H1 (cell line): Measurements from ENCODE around the gene GBE1. TPM values are rescaled to one million over a fixed set of nuclear protein-coding genes. Genes with fewer than 3 reads are reported as not detected.

Experiments
- CBX5 ChIP-seq: fragments of 300-800, 300-1000 bp; sonication (generic); IDR thresholded peaks from 2 replicates; pipeline ENCODE4 v1.7.1; 2016; ENCODE audit warnings: antibody characterized with exemption, low read length, low read depth
- HDAC6 ChIP-seq: IDR thresholded peaks from one replicate; pipeline ENCODE4 v1.7.1; 2012; ENCODE audit warnings: low read depth, mild to moderate bottlenecking, inconsistent platforms, low read length, moderate library complexity
- KDM5A ChIP-seq: fragments of 200-600 bp; IDR thresholded peaks from 2 replicates; pipeline ENCODE4 v1.7.1; 2012; ENCODE audit warnings: mild to moderate bottlenecking, low read length, inconsistent platforms, mixed read lengths
- polyA plus RNA-seq, 7 experiments: library from polyadenylated mRNA; depleted of rRNA in 3 of 7; stranded (reverse) in 5 of 7; unstranded in 2 of 7; fragments of >200 nt in 5 of 7; fragments of 200-250 nt in 2 of 7; gene quantifications; 1 replicate in 5 of 7; 2 replicates in 1 of 7; 4 replicates in 1 of 7; pipeline versions ENCODE4 v1.2.1 to v1.2.3, GENCODE V29; 2011 to 2013; ENCODE audit warnings: missing spikeins in 2 of 7, mixed read lengths in 2 of 7
- total RNA-seq: library from RNA; stranded (reverse); fragmentation: NEBNext Ultra II Directional; extraction: Animal tissue kit (Norgen Biotek cat#: 25700); gene quantifications from 2 replicates; pipeline ENCODE4 v1.2.1, GENCODE V29; 2021
- TF ChIP-seq, protein P1 (sequence below): fragments of 300-600 bp; sonication (generic); IDR thresholded peaks from 2 replicates; pipeline ENCODE4 v1.7.1; 2012; ENCODE audit warnings: low read length, moderate library complexity, mild to moderate bottlenecking, inconsistent platforms; ENCODE audit not compliant: insufficient replicate concordance

The GBE1 gene
- total and polyA plus RNA-seq, 2 of the 8 experiments (the other 6 are each of a cell fraction or from before 2014, with no cell fraction given), result 3.3 to 7.3 TPM

DNA sequence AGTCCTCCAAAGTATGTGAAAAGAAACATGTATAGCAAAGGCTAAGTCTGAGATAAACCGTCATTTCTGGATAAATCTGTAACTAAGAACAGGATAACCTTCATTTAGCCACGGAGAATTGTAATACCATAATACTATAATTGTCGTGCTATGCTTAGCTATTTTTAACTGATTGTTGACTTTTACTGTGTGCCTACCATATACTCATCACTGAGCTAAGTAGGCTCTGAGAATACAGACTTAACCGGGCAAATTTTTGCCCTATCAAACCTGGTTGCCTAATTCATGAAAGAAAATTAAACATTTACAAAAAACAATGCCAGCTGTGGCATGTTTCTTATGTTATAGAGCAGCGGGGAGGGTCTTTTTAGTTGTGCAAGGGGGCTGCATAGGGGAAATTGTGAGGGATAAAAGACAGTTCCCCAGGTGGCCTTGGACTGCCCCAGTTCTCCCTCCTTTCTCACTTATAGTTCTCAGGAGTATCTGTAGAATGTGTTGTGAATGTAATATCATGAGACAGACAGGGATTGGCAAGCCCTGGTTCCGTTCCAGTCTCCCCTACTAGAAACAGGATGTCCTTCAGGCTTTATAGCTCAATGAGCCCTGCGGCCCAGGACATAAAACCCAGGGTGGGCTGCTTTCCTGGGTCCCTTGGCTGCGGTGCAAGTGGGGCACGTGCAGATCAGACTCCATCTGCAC is 318.5 kb downstream of the GBE1 start (continued):
- TF ChIP-seq, protein P1, sequence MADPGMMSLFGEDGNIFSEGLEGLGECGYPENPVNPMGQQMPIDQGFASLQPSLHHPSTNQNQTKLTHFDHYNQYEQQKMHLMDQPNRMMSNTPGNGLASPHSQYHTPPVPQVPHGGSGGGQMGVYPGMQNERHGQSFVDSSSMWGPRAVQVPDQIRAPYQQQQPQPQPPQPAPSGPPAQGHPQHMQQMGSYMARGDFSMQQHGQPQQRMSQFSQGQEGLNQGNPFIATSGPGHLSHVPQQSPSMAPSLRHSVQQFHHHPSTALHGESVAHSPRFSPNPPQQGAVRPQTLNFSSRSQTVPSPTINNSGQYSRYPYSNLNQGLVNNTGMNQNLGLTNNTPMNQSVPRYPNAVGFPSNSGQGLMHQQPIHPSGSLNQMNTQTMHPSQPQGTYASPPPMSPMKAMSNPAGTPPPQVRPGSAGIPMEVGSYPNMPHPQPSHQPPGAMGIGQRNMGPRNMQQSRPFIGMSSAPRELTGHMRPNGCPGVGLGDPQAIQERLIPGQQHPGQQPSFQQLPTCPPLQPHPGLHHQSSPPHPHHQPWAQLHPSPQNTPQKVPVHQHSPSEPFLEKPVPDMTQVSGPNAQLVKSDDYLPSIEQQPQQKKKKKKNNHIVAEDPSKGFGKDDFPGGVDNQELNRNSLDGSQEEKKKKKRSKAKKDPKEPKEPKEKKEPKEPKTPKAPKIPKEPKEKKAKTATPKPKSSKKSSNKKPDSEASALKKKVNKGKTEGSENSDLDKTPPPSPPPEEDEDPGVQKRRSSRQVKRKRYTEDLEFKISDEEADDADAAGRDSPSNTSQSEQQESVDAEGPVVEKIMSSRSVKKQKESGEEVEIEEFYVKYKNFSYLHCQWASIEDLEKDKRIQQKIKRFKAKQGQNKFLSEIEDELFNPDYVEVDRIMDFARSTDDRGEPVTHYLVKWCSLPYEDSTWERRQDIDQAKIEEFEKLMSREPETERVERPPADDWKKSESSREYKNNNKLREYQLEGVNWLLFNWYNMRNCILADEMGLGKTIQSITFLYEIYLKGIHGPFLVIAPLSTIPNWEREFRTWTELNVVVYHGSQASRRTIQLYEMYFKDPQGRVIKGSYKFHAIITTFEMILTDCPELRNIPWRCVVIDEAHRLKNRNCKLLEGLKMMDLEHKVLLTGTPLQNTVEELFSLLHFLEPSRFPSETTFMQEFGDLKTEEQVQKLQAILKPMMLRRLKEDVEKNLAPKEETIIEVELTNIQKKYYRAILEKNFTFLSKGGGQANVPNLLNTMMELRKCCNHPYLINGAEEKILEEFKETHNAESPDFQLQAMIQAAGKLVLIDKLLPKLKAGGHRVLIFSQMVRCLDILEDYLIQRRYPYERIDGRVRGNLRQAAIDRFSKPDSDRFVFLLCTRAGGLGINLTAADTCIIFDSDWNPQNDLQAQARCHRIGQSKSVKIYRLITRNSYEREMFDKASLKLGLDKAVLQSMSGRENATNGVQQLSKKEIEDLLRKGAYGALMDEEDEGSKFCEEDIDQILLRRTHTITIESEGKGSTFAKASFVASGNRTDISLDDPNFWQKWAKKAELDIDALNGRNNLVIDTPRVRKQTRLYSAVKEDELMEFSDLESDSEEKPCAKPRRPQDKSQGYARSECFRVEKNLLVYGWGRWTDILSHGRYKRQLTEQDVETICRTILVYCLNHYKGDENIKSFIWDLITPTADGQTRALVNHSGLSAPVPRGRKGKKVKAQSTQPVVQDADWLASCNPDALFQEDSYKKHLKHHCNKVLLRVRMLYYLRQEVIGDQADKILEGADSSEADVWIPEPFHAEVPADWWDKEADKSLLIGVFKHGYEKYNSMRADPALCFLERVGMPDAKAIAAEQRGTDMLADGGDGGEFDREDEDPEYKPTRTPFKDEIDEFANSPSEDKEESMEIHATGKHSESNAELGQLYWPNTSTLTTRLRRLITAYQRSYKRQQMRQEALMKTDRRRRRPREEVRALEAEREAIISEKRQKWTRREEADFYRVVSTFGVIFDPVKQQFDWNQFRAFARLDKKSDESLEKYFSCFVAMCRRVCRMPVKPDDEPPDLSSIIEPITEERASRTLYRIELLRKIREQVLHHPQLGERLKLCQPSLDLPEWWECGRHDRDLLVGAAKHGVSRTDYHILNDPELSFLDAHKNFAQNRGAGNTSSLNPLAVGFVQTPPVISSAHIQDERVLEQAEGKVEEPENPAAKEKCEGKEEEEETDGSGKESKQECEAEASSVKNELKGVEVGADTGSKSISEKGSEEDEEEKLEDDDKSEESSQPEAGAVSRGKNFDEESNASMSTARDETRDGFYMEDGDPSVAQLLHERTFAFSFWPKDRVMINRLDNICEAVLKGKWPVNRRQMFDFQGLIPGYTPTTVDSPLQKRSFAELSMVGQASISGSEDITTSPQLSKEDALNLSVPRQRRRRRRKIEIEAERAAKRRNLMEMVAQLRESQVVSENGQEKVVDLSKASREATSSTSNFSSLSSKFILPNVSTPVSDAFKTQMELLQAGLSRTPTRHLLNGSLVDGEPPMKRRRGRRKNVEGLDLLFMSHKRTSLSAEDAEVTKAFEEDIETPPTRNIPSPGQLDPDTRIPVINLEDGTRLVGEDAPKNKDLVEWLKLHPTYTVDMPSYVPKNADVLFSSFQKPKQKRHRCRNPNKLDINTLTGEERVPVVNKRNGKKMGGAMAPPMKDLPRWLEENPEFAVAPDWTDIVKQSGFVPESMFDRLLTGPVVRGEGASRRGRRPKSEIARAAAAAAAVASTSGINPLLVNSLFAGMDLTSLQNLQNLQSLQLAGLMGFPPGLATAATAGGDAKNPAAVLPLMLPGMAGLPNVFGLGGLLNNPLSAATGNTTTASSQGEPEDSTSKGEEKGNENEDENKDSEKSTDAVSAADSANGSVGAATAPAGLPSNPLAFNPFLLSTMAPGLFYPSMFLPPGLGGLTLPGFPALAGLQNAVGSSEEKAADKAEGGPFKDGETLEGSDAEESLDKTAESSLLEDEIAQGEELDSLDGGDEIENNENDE, result no peak
- TF ChIP-seq HDAC6, result no peak
- TF ChIP-seq KDM5A, result no peak
- no peak for TF ChIP-seq CBX5
